GM12878 (cell line): ENCODE data around the gene AOPEP.

Experiments
- CTCF ChIP-seq, 3 experiments: IDR thresholded peaks in 2 of 3; conservative IDR thresholded peaks in 1 of 3; 2 replicates each; pipeline ENCODE4 v1.5.1; 2011; ENCODE audit warnings: low read depth in 3 of 3, low read length in 3 of 3, mild to moderate bottlenecking in 3 of 3, control low read depth in 2 of 3, moderate library complexity in 2 of 3, inconsistent platforms in 1 of 3, mixed read lengths in 1 of 3; ENCODE audit not compliant: control insufficient read depth in 2 of 3, insufficient read depth in 1 of 3; ENCODE audit errors: extremely low read depth in 1 of 3
- EZH2 ChIP-seq: IDR thresholded peaks from 2 replicates; pipeline ENCODE4 v1.6.1; 2012; ENCODE audit warnings: low read depth, mild to moderate bottlenecking, control low read depth, inconsistent platforms, low read length, borderline replicate concordance; ENCODE audit not compliant: control insufficient read depth
- USF2 ChIP-seq: IDR thresholded peaks from 2 replicates; pipeline ENCODE4 v1.6.1; 2011; ENCODE audit warnings: low read depth, low read length, improper control_type of control experiment, borderline replicate concordance

- no peak for TF ChIP-seq CTCF (IDR thresholded peaks at IDR 0.05 in 2 of 3, conservative IDR thresholded peaks at IDR 0.05 in 1 of 3; ENCODE audit: control insufficient read depth in 2 of 3, extremely low read depth in 1 of 3, insufficient read depth in 1 of 3, low read depth in 3 of 3, low read length in 3 of 3)
- no peak for TF ChIP-seq EZH2
- no peak for TF ChIP-seq USF2
Measured at GRCh38 chr9:94901019-94901363, 174.5 kb downstream of the AOPEP start.
